Left kidney (tissue), 2 donors: ENCODE measurements around the gene MRI1. TPM values are rescaled to one million over a fixed set of nuclear protein-coding genes. Genes with fewer than 3 reads are reported as not detected.
"Not testable (repeated sequence)": the region's sequence is repeated elsewhere in the genome, so short reads cannot be mapped to it uniquely, and the experiment has no call there.

Experiments
- DNase-seq: peaks from one replicate; pipeline ENCODE4 v3.0.0-alpha.2; 2013
- polyA plus RNA-seq: library from polyadenylated mRNA; unstranded; fragments of 120-200 nt; gene quantifications from one replicate; pipeline ENCODE4 v1.2.1, GENCODE V29; 2013; ENCODE audit not compliant: insufficient read length

Gene MRI1
- polyA plus RNA-seq, 1 donor: 34.2 TPM

DNA sequence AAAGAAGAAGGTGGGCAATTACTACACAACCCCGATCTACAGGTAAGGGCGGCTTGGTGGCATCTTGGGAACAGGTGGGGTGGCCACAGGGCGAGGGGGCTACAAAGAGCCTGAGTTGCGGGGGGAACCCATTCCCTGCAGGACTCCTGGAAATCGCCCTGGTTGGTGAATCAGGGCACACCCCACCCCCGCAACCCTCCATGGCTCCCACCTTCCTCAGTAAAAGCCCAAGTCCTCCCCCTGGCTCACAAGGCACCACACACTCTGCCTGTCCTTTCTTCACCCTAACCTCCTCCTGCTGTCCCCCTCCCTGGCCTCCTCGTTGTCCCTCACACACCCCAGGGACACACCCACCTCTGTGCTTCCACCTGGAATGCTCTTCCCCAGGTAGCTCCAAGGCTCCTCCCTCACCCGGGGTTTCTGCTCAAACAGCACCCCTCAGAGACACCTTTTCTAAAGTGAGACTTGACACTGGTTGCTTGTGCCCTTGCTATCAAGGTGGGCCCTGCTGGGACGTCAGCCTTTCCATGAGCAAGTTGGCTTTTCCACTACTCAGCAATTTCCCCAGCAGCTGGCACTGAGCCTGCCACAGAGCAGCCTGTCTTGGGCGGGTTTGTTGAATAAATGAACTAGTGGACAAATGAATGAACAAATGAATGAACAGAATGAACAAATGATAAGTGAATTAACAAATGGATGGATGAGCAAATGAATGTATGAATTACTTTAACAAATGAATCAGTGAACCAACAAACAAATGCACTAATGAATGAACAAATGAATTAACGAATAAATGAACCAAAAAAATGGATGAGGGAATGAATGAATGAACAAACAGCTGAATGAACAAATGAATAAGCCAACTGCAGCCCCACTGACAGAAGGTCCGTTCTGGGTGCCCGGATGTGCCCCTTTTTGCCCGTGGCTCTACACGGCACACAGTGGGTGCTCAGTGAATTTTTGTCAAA is 6.2 kb upstream of the MRI1 start:
- no peak for DNase-seq

DNA sequence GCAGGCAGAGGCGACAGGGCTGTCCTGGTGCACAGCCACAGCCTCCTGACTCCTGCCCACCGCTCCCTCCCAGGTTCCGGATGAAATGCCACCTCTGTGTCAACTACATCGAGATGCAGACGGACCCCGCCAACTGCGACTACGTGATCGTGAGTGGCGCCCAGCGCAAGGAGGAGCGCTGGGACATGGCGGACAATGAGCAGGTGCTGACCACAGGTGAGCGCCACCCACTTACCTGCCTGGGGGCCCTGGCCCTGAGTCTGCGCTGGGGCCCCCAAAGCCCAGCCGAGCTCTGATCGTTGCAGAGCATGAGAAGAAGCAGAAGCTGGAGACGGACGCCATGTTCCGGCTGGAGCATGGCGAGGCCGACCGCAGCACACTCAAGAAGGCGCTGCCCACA is 5.5 kb upstream of the MRI1 start:
- DNase-seq: no peak

DNA sequence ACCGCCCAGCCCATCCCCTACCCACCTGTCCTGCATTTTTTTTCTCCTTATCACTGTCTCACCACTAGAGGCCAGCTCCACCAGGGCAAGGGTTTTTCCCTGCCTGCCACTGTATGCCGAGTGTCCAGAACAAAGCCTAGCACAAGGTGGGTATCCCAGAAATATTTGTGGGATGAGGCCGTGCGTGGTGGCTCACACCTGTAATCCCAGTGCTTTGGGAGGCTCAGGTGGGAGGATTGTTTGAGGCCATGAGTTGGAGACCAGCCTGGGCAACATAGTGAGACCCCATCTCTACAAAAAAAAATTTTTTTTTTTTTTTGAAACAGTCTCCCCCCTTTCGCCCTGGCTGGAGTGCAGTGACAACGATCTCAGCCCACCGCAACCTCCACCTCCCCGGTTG is 2.9 kb upstream of the MRI1 start:
- DNase-seq: no peak

DNA sequence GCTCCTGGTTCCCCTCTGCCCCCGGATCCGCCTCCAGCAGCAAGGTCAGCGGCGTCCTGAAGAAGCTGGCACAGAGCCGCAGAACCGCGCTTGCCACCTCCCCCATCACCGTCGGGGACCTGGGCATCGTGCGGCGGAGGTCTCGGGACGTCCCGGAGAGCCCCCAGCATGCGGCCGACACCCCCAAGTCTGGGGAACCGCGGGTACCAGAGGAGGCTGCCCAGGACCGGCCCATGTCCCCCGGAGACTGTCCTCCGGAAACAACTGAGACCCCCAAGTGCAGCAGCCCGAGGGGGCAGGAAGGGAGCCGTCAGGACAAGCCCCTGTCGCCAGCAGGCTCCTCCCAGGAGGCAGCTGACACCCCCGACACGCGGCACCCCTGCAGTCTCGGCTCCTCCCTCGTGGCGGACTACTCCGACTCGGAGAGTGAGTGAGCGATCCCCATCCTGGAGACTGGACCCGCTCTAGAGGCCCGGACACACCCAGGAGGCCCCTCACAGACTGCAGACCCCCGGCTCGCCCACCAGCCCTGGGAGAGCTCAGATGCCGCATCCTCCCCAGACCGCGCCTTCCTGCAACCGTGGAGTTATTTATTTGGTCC is 1.6 kb upstream of the MRI1 start:
- no peak for DNase-seq

DNA sequence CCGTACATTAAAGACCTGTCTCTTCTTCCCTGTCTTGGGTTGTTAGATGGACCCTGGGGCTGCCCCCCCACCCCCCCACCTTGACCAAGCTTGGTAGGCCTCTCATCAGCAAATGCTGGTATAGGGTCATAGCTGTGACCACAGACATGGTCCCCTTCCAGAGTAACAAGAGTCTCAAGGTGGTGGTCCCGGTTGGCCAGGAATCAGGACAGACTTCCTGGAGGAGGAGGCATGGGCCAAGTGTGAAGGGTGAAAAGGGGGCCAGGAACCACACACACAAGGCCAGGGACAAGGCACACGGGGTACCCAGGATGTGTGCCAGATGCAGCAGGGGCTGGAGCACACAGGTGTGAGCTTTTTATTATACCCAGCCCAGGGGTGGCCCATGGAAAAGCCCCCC is 1.1 kb upstream of the MRI1 start:
- no peak for DNase-seq

DNA sequence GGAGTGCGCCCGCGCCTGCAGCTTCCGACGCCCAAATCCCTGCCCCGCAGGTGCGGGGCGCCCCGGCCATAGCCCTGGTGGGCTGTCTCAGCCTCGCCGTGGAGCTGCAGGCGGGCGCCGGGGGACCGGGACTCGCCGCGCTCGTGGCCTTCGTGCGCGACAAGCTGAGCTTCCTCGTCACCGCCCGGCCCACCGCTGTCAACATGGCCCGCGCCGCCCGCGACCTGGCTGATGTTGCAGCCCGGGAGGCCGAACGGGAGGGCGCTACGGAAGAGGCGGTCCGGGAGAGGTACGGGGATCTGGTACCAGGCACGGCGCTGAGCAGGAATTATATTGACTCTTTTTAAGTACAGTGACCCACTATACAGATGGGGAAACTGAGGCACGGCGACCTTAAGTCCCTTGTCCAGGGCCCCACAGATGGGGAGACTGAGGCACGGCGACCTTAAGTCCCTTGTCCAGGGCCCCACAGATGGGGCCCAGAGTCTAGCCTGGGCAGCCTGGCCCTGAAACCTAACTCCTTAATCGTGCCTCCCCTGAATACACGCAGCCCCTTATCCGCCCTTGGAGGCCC is 586 bp downstream of the MRI1 start:
- no peak for DNase-seq

DNA sequence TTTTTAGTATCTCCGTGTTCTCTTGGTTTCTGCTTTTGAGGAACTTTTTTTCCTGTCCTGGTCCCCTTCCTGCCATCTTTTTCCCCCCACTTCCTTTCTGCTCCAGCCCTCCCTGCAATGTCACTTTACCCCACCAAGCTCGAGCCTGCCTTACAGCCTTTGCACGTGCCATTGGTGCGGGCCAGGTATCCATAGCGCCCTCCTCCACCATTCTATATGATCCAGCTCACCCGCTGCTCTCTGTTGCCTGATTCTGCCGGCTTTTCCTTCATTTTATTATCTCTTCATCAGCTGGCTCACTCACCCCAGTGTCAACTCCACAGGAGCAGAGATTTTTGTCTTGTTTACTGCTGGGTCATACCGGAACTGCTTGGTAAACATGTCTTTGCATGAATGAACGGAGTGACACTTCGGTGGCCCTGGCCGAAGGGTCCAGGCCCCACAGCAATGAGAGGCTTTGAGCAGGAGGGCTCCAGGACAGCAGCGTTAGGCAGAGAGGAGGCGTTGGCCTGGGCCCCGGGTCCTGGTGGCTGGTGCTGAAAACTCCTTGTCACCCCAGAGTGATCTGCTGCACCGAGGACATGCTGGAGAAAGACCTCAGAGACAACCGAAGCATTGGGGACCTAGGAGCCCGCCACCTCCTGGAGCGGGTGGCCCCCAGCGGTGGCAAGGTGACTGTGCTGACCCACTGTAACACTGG is 1.2 kb downstream of the MRI1 start:
- no peak for DNase-seq

DNA sequence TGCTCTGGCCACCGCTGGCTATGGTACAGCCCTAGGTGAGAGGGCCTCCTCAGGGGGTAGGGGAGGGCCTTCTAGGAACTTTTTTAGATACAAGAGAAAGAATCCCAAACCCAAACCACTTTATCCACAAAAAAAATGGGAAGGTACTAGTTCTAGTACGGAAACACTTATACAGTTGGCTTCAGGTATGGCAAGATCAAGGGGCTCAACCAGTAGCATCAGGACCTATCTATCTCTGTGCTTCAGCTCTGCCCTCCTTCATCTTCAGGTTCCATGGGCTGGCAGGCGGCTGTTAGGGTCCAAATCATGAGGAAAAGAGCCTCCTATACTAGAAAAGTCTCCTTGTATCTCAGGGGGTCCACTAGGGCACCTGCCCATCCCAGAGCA is 1.8 kb downstream of the MRI1 start:
- DNase-seq: no peak

DNA sequence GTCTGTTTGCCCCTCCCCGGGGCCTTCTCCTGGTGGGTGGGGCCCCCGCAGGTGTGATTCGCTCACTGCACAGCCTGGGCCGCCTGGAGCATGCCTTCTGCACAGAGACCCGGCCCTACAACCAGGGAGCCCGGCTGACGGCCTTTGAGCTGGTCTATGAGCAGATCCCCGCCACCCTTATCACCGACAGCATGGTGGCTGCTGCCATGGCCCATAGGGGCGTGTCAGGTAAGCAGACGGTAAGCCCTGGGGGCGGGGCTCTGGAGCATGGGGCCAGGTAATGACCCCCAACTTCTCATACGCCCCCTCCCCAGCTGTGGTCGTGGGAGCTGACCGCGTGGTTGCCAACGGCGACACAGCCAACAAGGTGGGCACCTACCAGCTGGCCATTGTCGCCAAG is 4.2 kb downstream of the MRI1 start:
- no peak for DNase-seq

DNA sequence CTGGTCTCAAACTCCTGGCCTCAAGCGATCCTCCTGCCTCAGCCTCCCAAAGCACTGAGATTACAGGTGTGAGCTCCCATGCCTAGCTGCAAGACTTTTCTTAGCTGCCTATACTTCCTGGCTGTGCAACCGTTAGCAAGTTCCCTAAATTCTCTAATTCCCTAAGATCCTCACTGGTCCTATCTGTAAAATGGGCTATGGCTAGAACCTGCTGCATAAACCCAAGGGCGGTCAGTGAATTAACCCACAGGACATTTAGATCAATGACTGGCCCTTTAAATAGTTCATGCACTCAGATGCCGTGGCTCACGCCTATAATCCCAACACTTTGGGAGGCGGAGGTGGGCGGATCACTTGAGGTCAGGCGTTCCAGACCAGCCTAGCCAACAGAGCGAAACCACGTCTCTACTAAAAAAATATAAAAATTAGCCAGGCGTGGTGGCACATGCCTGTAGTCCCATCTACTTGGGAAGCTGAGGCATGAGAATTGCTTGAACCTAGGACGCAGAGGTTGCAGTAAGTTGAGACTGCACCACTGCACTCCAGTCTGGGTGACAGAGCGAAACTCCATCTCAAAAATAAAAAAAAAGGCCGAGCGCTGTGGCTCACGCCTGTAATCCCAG is 5.8 kb downstream of the MRI1 start:
- no peak for DNase-seq

DNA sequence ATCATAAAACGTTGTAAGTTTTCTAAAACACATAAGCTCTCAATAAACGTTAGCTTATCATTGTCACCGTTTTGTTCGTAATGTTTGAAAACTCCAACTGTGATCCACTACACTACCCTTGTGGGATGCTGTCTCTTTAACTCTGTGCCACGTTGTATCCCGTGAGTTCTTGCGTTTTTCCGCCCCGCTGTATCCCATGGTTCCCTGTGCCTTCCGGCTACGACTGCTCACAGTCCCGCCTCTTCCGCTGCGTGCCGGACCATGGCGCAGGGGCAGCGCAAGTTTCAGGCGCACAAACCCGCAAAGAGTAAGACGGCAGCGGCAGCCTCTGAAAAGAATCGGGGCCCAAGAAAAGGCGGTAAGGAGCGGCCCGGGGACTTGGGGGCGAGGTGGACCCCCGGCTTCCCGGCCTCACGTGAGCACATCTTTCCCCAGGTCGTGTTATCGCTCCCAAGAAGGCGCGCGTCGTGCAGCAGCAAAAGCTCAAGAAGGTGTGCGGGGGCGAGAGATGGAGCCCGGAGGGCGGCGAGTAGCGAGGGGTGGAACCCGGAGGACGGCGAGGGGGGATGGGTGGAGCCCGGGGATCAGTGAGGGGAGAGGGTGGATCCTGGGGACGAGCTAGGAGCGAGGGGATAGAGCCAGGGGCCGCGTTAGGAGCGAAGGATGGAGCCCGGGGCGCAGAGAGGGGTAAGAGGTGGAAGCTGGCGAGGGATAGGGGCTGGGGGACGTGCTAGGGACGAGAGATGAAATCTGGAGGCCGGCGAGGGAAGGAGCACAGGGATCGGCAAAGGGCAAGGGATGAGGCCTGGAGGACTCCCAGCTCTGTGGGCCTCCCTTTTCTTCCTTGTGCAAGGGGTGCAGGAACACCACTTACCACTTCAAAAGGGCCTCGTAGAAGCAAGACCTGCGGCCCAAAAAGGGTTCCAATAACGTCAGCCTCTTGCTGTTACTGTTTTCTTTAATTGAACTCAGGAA is 10.2 kb downstream of the MRI1 start, which contains the start of gene C19orf53:
C19orf53 (plus strand) TSS at position 240 of the 975 bp plus-strand sequence; CDS start at position 262, 22 bp downstream.
- peak; percentile 87 for DNase-seq

DNA sequence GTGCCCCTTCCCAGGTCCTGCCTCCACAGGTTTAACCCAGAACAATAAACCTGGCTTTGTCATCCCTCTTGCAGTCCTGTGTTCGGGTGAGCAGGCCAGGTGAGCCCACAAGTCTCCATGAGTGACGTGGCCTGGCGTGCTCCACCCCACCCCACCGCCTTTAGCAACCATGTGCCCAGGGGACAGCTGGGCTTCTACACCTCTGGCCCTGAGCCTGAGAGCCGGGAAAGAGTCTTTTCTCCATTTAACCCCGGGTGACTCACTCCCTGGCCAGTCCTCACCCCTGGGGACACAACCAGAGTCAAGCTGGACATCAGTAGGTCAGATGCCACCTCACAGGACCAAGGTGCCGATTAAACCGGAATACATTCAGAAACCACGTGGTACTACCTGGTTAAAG is 14.1 kb downstream of the MRI1 start:
- DNase-seq: no peak

DNA sequence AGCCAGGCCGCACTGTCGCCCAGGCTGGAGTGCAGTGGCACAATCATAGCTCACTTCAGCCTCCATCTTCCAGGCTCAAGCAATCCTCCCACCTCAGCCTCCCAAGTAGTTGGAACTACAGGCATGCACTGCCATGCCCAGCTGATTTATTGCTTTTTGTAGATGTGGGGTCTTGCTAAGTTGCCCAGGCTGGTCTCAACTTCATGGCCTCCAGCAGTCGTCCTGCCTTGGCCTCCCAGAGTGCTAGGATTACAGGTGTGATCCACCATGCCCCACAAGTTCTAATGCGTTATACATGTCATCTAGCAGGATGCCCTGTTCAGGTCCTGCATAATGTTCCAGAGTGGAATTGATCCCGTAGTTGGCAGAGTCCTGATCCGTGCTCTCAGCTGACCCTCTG is 14.5 kb downstream of the MRI1 start:
- DNase-seq: no peak

DNA sequence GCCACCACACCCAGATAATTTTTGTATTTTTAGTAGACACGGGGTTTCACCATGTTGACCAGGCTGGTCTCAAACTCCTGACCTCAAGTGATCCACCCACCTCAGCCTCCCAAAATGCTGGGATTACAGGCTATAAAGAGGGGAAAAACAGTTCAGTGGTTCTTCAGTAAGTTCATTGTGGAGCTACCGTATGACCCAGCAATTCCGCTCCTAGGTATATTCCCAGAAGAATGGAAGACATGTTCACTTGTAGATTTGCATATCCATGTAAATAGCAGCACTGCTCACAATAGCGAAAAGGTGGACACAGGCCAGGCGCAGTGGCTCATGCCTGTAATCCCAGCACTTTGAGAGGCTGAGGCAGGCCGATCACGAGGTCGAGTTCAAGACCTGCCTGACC is 15.5 kb downstream of the MRI1 start:
- DNase-seq: not testable (repeated sequence)

DNA sequence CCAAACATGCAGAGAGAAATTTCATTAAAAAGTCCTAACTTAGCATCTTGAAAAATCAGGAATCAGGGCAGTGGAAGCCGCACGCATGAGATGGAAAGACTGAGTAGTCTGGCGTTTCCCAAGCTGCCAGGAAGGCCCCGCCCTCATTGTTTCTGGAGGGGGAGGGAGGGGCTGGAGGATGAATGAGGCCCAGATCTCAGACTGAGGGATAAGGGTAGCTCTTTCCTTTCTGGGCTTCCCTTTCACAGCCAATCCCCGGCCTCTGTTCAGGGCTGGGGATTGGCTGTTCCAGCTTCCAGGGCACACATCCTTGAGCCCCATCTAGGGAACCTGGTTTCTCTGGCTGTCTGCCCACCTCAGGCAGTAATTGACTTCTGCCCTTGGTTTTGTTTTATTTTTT is 17.2 kb downstream of the MRI1 start:
- no peak for DNase-seq

DNA sequence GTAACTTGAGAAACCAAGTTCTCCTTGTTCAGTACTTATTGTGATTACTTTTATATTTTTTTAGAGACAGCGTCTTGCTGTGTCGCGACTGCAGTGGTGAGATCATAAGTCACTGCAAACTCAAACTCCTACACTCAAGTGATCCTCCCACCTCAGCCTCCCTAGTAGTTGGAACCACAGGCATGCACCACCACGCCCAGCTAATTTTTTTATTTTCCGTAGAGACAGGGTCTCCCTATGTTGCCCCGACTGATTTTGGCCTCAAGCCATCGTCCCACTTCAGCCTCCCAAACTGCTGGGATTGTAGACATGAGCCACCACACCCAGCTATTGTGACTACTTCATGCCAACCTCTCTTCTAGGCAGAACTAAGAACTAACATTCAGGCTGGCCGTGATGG is 18.2 kb downstream of the MRI1 start:
- DNase-seq: no peak

DNA sequence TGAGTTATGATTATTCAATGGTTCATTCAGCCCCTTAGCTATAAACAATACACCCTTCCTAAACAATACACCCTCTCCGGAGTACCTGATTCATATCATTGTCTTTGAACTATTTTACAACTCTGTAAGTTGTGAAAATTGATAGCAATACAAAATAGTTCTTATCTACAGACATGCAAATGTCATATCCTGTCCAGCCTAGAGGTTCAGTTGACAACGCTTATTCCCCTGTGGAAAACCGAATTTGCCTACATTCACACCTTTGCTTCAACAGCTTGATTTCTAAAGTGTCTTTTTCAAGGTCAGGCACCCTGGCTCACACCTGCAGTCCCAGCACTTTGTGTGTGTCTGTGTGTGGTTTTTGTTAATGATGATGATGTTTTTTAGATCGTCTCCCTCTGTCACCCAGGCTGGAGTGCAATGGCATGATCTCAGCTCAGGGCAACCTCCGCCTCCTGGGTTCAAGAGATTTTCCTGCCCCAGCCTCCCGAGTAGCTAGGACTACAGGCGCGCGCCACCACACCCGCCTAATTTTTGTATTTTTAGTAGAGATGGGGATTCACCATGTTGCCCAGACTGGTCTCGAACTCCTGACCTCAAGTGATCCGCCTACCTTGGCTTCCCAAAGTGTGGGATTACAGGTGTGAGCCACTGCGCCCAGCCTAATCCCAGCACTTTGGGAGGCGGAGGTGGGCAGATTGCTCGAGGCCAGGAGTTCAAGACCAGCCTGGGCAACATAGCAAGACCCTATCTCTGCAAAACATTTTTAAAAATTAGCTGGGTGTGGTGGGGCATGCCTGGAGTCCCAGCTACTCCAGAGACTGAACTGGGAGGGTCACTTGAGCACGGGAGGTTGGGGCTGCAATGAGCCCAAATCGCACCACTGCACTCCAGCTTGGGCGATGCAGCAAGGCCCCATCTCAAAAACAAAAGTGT is 19.5 kb downstream of the MRI1 start:
- no peak for DNase-seq

DNA sequence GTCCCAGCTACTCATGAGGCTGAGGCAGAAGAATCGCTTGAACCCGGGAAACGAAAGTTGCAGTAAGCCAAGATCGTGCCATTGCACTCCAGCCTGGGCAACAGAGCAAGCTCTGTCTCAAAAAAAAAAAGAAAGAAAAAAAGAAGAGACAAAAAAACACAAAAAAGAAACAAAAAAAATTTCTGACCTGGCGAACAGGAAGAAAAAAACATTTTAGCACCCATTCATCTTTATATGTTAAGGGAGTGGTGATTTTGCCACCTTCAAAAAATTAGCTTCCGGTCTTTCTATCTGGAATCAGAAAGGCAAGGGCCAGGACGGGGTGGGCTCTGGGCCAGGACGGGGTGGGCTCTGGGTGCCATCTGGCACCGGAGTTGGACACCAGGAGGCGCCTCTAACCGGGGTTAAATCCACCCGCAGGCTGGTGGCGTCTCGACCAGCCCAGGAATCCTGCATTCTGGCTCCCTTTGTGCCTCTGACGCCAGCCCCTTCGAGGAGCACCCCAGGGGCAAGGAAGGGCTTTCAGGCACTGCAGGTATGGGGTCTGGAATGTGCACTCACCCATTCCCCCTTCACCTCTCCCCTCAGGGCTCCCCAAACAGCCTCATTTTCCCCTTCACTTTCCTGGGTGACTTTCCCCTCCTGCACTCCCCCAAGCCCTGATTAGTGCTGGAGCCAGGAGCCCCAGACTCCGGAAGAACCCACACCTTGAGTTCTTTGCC is 20.6 kb downstream of the MRI1 start:
- no peak for DNase-seq

DNA sequence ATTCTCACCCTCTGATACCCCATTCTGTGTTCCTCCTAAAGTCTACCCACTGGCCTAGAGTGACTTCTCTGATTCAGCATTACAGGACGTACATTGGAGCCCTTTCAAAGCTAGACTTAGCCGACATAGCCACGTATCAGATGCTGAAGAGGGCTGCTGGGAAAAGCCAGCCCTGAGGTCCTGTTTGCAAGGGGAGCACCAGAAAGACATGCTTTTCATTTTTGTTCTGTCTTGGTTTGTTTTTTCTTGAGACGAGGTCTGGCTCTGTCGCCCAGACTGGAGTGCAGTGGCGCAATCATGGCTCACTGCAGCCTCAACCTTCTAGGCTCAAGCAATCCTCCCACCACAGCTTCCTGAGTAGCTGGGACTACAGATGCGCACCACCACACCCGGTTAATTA is 24.7 kb downstream of the MRI1 start:
- no peak for DNase-seq
